H1 (cell line): ENCODE measurements around the gene RNF151.

Experiments
- BACH1 ChIP-seq: IDR thresholded peaks from 2 replicates; pipeline ENCODE4 v1.6.1; 2012; ENCODE audit warnings: low read length, improper control_type of control experiment
- BCL11A ChIP-seq, 2 experiments: IDR thresholded peaks; one replicate each; pipeline ENCODE4 v1.6.1; 2011; ENCODE audit warnings: low read depth in 2 of 2, low read length in 2 of 2, mild to moderate bottlenecking in 2 of 2
- CBX5 ChIP-seq: fragments of 300-800, 300-1000 bp; sonication (generic); IDR thresholded peaks from 2 replicates; pipeline ENCODE4 v1.7.1; 2016; ENCODE audit warnings: antibody characterized with exemption, low read length, low read depth
- CTCF ChIP-seq, 3 experiments: IDR thresholded peaks; 1 replicate in 2 of 3; 2 replicates in 1 of 3; pipeline versions ENCODE4 v1.5.1 to v1.6.1; 2011; ENCODE audit warnings: low read length in 3 of 3, mild to moderate bottlenecking in 3 of 3, inconsistent platforms in 2 of 3, low read depth in 1 of 3, moderate library complexity in 1 of 3; ENCODE audit not compliant: insufficient read depth in 1 of 3; ENCODE audit errors: control extremely low read depth in 1 of 3
- EP300 ChIP-seq, 2 experiments: IDR thresholded peaks; 1 replicate in 1 of 2; 2 replicates in 1 of 2; pipeline ENCODE4 v1.6.1; 2011 to 2012; ENCODE audit warnings: low read depth in 2 of 2, low read length in 2 of 2, mild to moderate bottlenecking in 2 of 2, borderline replicate concordance in 1 of 2, inconsistent platforms in 1 of 2, moderate library complexity in 1 of 2
- JUN ChIP-seq: IDR thresholded peaks from 2 replicates; pipeline ENCODE4 v1.6.1; 2011; ENCODE audit warnings: low read depth, mild to moderate bottlenecking, improper control_type of control experiment, low read length
- MAX ChIP-seq: IDR thresholded peaks from 2 replicates; pipeline ENCODE4 v1.6.1; 2012; ENCODE audit warnings: inconsistent platforms
- POLR2A ChIP-seq, 2 experiments: IDR thresholded peaks; 1 replicate in 1 of 2; 2 replicates in 1 of 2; pipeline ENCODE4 v1.6.1; 2011; ENCODE audit warnings: low read depth in 2 of 2, low read length in 2 of 2, mild to moderate bottlenecking in 2 of 2; ENCODE audit errors: control extremely low read depth in 1 of 2
- POLR2AphosphoS5 ChIP-seq: IDR thresholded peaks from 2 replicates; pipeline ENCODE4 v1.6.1; 2011; ENCODE audit warnings: low read depth, low read length
- POU5F1 ChIP-seq: IDR thresholded peaks from 2 replicates; pipeline ENCODE4 v1.6.1; 2011; ENCODE audit warnings: low read depth, mild to moderate bottlenecking, low read length, moderate library complexity
- RAD21 ChIP-seq, 2 experiments: IDR thresholded peaks in 1 of 2; conservative IDR thresholded peaks in 1 of 2; 2 replicates each; pipeline ENCODE4 v1.6.1; 2011; ENCODE audit warnings: low read depth in 2 of 2, low read length in 2 of 2, improper control_type of control experiment in 1 of 2, inconsistent platforms in 1 of 2, mild to moderate bottlenecking in 1 of 2, moderate library complexity in 1 of 2
- ZNF274 ChIP-seq: IDR thresholded peaks from 2 replicates; pipeline ENCODE4 v1.7.0; 2012; ENCODE audit warnings: low read length, borderline replicate concordance; ENCODE audit errors: extremely low read depth
- TF ChIP-seq, protein P1 (sequence below): IDR thresholded peaks from 2 replicates; pipeline ENCODE4 v1.6.1; 2011; ENCODE audit warnings: low read length, improper control_type of control experiment

DNA sequence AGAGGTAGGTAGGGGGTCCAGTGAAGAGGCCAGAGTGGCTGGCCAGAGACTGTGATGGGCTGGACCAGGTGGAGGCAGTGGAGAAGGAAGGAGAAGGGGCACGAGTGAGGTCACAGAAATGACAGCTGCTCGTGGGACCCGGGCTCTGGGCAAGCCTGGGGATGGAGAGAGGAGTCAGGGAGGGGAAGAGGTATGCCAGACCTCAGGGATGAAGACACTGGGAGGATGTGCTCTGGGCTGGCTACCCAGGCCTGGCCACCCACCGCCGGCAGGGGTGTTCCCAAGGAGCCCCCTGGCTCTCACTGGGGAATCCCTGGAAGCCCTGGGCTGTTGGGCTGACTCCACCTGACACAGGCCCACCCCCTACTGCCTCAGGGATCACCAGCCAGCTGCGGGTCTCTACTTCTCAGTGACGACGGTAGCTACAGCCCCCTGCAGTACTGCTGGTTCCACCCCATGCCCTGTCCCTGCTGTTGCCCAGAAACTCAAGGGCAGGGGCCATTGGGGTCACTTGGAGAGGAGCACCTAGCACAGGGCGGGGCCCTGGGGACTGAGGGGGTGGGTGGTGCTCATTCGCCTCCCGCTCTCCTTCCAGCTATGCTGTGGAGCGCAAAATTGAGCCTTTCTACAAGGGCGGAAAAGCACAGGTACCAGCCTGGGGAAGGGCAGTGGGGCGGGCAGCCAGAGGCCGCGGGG, 7.0 kb downstream of the RNF151 start:
- TF ChIP-seq RAD21 (IDR thresholded peaks at IDR 0.05 in 1 of 2, conservative IDR thresholded peaks at IDR 0.05 in 1 of 2; ENCODE audit: low read depth in 2 of 2, low read length in 2 of 2) (no peak), POLR2AphosphoS5 (no peak), CTCF (IDR thresholded peaks at IDR 0.05; ENCODE audit: control extremely low read depth in 1 of 3, insufficient read depth in 1 of 3, low read depth in 1 of 3, low read length in 3 of 3) (no peak), BCL11A (IDR thresholded peaks at IDR 0.05; ENCODE audit: low read depth in 2 of 2, low read length in 2 of 2) (no peak), BACH1 (no peak), ZNF274 (no peak), POLR2A (IDR thresholded peaks at IDR 0.05; ENCODE audit: control extremely low read depth in 1 of 2, low read depth in 2 of 2, low read length in 2 of 2) (no peak), POU5F1 (no peak), MAX (no peak), CBX5 (no peak), JUN (no peak), EP300 (IDR thresholded peaks at IDR 0.05; ENCODE audit: borderline replicate concordance in 1 of 2, low read depth in 2 of 2, low read length in 2 of 2) (no peak)
- TF ChIP-seq, protein P1, sequence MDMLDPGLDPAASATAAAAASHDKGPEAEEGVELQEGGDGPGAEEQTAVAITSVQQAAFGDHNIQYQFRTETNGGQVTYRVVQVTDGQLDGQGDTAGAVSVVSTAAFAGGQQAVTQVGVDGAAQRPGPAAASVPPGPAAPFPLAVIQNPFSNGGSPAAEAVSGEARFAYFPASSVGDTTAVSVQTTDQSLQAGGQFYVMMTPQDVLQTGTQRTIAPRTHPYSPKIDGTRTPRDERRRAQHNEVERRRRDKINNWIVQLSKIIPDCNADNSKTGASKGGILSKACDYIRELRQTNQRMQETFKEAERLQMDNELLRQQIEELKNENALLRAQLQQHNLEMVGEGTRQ = no peak
